Activated T-cell treated with anti-CD3 and anti-CD28 coated beads, Interleukin-2, amount 50 U/mL, for 4 hours (primary cell): ENCODE data around the gene MCTP1. TPM values are rescaled to one million over a fixed set of nuclear protein-coding genes. Genes with fewer than 3 reads are reported as not detected.
"Not testable (repeated sequence)": the region's sequence is repeated elsewhere in the genome, so short reads cannot be mapped to it uniquely, and the experiment has no call there.

Experiments used
- ATAC-seq, 2 donors: fragments of 200-7000 bp; cut with Tn5 transposase; one replicate each; pipeline ENCODE4 v1.10.0; 2021
- DNase-seq: peaks from one replicate; pipeline ENCODE4 v3.0.0-alpha.2; 2020
- H3K27me3 Mint-ChIP-seq: one replicate; pipeline ENCODE4 v1.8.0; 2021; ENCODE audit warnings: low read depth, mixed read lengths
- H3K36me3 Mint-ChIP-seq: one replicate; pipeline ENCODE4 v1.8.0; 2022; ENCODE audit warnings: mixed read lengths; ENCODE audit not compliant: insufficient read depth
- H3K4me1 Mint-ChIP-seq: one replicate; pipeline ENCODE4 v1.8.0; 2021; ENCODE audit warnings: low read depth, mixed read lengths
- H3K4me3 Mint-ChIP-seq: one replicate; pipeline ENCODE4 v1.8.0; 2021; ENCODE audit warnings: mild to moderate bottlenecking, moderate library complexity, mixed read lengths
- H3K9me3 Mint-ChIP-seq: one replicate; pipeline ENCODE4 v1.8.0; 2021; ENCODE audit warnings: mixed read lengths
- total RNA-seq, 3 donors: library from RNA; stranded (reverse); gene quantifications; one replicate each; pipeline ENCODE4 v1.2.1, GENCODE V29; 2021

Gene MCTP1
- total RNA-seq, 3 donors from 2014 or later, result 0.30 to 1.1 (median 0.92) TPM

DNA sequence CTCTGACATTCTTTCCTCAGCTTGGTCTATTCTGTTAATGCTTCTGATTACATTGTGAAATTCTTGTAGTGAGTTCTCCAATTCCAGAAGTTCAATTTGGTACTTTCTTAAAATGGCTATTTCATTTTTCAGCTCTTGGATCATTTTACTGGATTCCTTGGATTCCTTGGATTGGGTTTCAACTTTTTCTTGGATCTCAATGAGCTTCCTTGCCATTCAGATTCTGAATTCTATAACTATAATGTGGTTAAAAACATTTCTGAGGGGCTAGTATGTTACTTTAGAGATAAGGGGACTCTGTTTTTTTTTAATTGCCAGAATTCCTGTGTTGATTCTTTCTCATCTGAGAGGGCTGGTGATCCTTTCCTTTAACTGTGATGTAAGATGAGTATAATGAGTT lies 136.4 kb downstream of the MCTP1 start:
- Mint-ChIP-seq H3K4me1 (no peaks in the 10 kb centered on the region), H3K9me3 (peaks cover 14% of the 10 kb centered on the region), H3K36me3 (no peaks in the 10 kb centered on the region), H3K4me3 (no peak overlapping the region), H3K27me3 (no peaks in the 10 kb centered on the region)
- DNase-seq (no peak), ATAC-seq (no peak)

DNA sequence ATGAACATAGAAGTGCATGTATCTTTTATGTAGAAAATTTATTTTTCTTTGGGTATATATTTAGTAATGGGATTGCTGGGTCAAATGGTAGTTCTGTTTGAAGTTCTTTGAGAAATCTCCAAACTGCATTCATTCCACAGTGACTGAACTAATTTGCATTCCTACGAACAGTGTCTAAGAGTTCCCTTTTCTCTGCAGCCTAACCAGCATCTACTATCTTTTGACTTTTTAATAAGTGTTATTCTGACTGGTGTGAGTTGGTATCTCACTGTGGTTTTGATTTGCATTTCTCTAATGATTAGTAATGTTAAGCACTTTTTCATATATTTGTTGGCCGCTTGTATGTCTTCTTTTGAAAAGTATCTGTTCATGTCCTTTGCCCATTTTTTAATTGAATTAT lies 141.0 kb downstream of the MCTP1 start:
- H3K4me3 Mint-ChIP-seq, H3K27me3 Mint-ChIP-seq, ATAC-seq, DNase-seq, H3K36me3 Mint-ChIP-seq, H3K4me1 Mint-ChIP-seq: not testable (repeated sequence)
- H3K9me3 Mint-ChIP-seq, result peaks cover 14% of the 10 kb centered on the region

DNA sequence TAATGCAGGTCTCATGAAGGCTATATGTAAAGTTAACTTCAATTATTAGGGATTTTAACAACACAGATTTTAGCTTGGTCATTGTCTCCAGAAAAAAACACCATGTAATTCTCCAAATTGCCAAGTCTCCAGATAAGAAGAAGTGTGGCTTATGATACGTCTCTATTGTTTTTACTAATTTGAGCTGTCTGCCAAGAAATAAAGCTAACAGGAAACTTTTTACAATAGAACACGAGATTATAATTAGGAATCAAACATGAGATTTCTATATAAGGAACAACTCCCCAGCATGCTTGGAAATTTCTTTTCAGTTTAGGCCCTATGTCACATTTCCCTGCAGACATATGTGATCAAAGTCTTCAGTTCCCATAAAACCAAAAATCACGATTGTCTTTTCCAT lies 142.7 kb downstream of the MCTP1 start:
- Mint-ChIP-seq H3K36me3 (no peaks in the 10 kb centered on the region), H3K4me1 (no peaks in the 10 kb centered on the region), H3K9me3 (no peaks in the 10 kb centered on the region), H3K27me3 (no peaks in the 10 kb centered on the region), H3K4me3 (no peak overlapping the region)
- DNase-seq (no peak), ATAC-seq (no peak)

DNA sequence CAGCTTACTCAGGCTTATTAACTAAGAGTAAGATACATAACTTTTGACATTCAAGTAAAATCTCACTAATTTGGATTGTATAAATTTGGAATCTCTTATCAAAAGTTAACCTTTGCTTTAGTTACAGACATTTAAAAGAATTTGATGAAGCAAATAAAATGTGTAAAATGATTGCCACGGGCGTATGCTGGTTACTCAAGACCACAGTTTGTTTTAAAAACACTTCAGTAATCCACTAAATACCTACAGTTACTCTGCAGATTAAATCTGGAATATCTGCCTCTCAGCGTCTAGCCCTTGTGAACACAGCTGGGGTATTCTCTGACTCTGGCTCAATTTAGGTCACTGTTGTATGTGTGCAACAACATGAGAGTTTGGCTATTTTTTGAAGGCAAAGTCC lies 143.8 kb downstream of the MCTP1 start:
- no peak for ATAC-seq
- Mint-ChIP-seq H3K4me3 (no peak overlapping the region), H3K36me3 (no peaks in the 10 kb centered on the region), H3K27me3 (no peaks in the 10 kb centered on the region), H3K9me3 (no peaks in the 10 kb centered on the region), H3K4me1 (no peaks in the 10 kb centered on the region)
- no peak for DNase-seq

DNA sequence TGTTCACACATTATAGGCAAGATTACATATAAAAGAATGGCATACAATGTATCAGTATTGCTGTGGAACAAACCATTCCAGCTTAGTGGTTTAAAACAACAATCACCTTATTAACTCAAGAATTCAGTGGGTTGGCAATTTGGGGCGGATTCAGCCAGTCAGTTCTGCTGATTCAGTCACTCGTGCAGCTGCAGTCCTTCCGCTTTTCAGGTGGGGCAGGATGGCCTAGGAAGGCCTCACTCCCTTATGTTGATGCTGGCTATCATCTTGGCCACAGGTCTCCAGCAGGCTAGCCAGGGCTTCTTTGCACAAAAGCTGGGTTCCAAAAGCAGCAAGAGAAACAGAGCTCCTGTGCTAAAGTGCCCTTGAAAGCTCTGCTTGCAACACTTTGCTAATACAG lies 150.6 kb downstream of the MCTP1 start:
- Mint-ChIP-seq H3K4me3 (no peak overlapping the region), H3K4me1 (no peaks in the 10 kb centered on the region), H3K27me3 (no peaks in the 10 kb centered on the region), H3K9me3 (no peaks in the 10 kb centered on the region), H3K36me3 (no peaks in the 10 kb centered on the region)
- no peak for ATAC-seq
- DNase-seq, result no peak

DNA sequence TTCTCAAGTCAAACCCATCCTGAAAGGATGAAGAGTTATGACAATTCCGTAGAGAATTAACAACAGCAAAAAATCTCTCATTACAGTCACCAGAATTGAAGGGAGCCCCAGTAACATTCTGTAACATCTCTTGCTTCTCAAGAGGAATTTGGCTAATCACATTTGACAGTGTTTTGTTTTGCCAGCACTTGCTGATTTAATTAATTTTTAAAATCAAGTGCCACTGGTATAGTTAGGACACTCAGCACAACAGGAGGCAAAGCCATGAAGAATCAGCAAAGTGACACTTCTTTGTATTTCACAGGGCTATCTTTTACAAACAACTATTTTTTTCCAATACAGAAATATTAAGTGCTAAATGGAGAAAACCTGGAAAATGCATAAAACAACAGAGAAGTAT lies 152.8 kb downstream of the MCTP1 start:
- ATAC-seq (no peak), DNase-seq (no peak)
- H3K27me3 Mint-ChIP-seq, result no peaks in the 10 kb centered on the region
- H3K4me3 Mint-ChIP-seq, result no peak overlapping the region
- no peaks in the 10 kb centered on the region for H3K36me3 Mint-ChIP-seq
- no peaks in the 10 kb centered on the region for H3K4me1 Mint-ChIP-seq
- no peaks in the 10 kb centered on the region for H3K9me3 Mint-ChIP-seq

DNA sequence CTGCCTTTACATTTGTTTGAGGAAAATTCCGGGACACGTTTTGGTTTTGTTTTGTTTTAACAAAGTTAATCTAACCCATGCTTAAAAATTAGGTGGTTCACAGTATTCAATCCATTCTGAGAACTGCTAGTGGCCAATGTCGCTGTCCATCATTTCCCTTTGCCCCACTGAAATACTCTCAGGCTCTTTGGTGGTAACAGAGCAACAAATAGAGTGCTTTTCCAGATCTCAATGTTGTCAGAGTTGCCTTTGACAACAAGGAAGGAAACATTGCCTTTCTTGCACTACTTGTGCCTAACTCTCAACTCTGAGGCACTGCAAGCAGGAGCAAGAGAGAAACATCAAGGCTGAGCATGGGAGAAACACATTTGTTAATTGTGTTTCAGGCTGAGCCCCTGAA lies 154.0 kb downstream of the MCTP1 start:
- H3K4me3 Mint-ChIP-seq, result no peak overlapping the region
- no peaks in the 10 kb centered on the region for H3K36me3 Mint-ChIP-seq
- no peaks in the 10 kb centered on the region for H3K4me1 Mint-ChIP-seq
- DNase-seq (no peak), ATAC-seq (no peak)
- no peaks in the 10 kb centered on the region for H3K27me3 Mint-ChIP-seq
- no peaks in the 10 kb centered on the region for H3K9me3 Mint-ChIP-seq

DNA sequence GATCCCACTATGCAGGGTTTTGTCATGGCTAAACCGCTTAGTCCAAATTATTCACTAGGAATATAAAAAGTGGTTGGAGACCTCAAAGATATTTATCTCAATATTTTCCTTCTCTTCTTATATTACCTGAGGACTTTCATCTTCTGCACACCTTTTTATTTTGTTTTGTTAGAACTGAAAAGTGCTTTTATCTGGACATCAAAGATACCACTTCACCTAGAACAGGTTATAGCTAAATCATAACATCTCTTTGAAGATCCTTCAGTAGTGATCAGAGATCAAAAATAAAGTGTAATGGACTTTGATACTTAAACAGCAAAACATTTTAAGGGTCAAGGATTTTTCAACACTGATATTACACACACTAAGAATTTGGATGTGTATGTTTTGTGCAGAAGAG lies 160.2 kb downstream of the MCTP1 start:
- Mint-ChIP-seq H3K9me3 (peaks cover 3% of the 10 kb centered on the region), H3K4me3 (no peak overlapping the region), H3K36me3 (no peaks in the 10 kb centered on the region), H3K4me1 (no peaks in the 10 kb centered on the region), H3K27me3 (no peaks in the 10 kb centered on the region)
- DNase-seq (no peak), ATAC-seq (no peak)

DNA sequence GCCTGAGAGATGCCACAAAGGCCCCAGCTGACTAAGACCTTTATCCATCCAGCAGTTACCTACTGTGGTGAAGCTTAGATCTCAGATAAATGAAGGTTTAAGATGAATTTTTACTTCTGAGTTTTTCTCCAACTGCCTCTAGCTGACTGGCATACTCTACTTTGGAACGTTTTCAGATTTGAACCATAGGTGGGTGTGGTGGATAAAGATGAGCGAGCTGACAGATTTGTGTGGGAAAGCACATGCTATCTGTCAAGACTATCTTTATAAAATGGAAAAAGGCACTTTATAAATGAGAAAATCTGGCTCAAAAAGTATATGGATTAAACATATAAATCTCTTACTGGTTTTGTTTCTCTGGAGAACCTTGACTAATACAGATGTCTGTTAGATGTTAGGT lies 160.8 kb downstream of the MCTP1 start:
- Mint-ChIP-seq H3K9me3 (peaks cover 8% of the 10 kb centered on the region), H3K4me1 (no peaks in the 10 kb centered on the region), H3K4me3 (no peak overlapping the region), H3K27me3 (no peaks in the 10 kb centered on the region), H3K36me3 (no peaks in the 10 kb centered on the region)
- DNase-seq, result no peak
- no peak for ATAC-seq

DNA sequence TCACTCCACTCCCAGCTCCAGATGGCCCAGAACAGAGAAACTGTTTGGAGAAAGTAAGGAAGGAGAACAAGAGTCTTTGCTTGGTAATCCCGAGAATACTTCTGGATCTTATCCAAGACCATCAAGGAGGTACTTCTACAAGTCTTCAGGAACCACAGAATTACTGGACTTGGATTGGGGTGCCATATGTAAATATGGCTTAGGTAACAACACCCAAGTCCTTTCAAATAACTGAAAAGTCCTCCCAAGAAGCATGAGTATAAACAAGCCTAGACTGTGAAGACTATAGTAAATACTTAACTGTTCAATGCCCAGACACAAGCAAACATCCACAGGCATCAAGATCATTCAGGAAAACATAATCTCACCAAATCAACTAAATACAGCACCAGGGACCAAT lies 170.0 kb downstream of the MCTP1 start:
- peaks cover 10% of the 10 kb centered on the region for H3K9me3 Mint-ChIP-seq
- no peaks in the 10 kb centered on the region for H3K4me1 Mint-ChIP-seq

DNA sequence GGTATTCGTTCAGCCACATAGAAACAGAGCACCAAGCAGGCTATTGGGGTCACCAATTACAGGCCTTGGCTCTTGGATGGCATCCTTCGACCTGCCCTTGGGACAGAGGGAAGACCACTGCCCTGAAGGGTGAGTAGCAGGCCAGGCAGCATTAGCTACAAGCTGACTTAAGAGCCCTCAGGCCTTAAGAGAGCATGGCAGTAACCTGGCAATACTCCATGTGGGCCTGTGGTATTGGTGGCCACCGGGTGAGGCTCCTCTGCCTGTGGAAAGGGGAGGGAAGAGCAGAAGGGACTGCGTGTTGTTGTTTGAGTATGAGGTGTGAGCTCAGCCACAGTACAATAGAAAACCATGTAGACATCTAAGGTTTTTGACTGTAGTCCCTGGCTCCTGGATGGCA lies 170.6 kb downstream of the MCTP1 start:
- Mint-ChIP-seq H3K36me3 (no peaks in the 10 kb centered on the region), H3K4me1 (no peaks in the 10 kb centered on the region), H3K9me3 (peaks cover 8% of the 10 kb centered on the region), H3K4me3 (no peak overlapping the region), H3K27me3 (peaks cover 2% of the 10 kb centered on the region)
- DNase-seq, result no peak
- ATAC-seq, result no peak

More for the DNA sequence above, 170.0 kb downstream of the MCTP1 start:
- DNase-seq (no peak), ATAC-seq (no peak)
- Mint-ChIP-seq H3K4me3 (no peak overlapping the region), H3K36me3 (no peaks in the 10 kb centered on the region), H3K27me3 (peaks cover 2% of the 10 kb centered on the region)

DNA sequence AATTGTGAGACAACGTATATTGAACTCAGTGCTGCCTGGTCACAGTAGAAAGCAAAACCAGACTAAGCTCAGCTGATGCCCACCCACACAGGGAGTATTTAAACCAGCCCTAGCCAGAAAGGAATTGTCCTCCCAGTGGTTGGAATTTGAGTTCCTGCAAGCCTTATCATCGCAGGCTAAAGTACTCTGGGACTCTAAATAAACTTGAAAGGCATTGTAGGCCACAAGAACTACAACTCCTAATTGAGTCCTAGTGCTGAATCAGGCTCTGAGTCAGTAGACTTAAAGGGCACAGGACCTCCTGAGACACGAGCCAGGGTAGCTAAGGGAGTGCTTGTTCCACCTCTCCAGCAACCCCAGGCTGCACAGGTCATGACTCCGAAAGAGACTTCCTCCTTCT lies 171.4 kb downstream of the MCTP1 start:
- Mint-ChIP-seq H3K4me1 (no peaks in the 10 kb centered on the region), H3K9me3 (peaks cover 3% of the 10 kb centered on the region), H3K4me3 (no peak overlapping the region), H3K27me3 (peaks cover 2% of the 10 kb centered on the region), H3K36me3 (no peaks in the 10 kb centered on the region)
- DNase-seq (no peak), ATAC-seq (no peak)

DNA sequence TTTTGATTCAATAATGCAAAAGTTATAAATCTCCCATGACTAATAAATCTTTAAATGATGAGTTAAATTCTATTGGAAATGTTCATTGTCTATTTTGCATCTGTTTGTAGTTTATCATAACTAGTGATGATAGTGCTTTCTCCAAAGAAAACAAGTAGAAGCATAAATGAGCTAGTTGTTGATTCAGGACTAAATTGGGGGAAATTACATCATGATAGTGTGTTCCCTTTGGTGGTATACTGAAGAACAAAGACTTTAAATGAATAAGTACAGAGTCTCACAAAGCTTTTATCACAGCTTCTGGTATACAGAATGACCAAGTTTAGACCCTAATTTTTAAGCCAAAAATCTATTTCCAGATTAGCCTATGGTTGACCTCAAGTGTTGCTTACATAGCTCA lies 173.8 kb downstream of the MCTP1 start:
- no peak for ATAC-seq
- H3K9me3 Mint-ChIP-seq, result no peaks in the 10 kb centered on the region

DNA sequence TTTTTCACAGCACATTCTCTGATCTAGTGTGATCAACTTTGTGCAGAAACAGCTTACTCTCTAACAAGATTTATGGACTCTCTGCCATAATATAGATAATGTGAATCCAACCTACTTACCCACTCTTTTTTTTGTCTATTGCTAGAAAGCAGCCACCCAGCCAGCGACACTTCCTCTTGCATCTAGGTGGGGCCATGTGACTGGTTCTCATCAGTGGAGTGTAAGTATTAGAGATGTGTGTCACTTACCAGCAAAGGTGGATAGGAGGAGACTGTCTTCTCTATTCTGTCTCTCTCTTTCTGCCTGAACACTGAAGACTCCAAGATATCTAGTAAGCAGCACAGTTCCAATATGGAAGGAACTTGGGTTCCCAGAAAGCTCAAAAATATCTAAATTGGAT lies 174.8 kb downstream of the MCTP1 start:
- no peaks in the 10 kb centered on the region for H3K27me3 Mint-ChIP-seq
- ATAC-seq (no peak), DNase-seq (no peak)
- H3K36me3 Mint-ChIP-seq, result no peaks in the 10 kb centered on the region
- no peaks in the 10 kb centered on the region for H3K4me1 Mint-ChIP-seq
- H3K4me3 Mint-ChIP-seq, result no peak overlapping the region
- no peaks in the 10 kb centered on the region for H3K9me3 Mint-ChIP-seq

More for the DNA sequence above, 173.8 kb downstream of the MCTP1 start:
- no peaks in the 10 kb centered on the region for H3K36me3 Mint-ChIP-seq
- peaks cover 2% of the 10 kb centered on the region for H3K27me3 Mint-ChIP-seq
- no peak overlapping the region for H3K4me3 Mint-ChIP-seq
- no peaks in the 10 kb centered on the region for H3K4me1 Mint-ChIP-seq
- DNase-seq, result no peak

DNA sequence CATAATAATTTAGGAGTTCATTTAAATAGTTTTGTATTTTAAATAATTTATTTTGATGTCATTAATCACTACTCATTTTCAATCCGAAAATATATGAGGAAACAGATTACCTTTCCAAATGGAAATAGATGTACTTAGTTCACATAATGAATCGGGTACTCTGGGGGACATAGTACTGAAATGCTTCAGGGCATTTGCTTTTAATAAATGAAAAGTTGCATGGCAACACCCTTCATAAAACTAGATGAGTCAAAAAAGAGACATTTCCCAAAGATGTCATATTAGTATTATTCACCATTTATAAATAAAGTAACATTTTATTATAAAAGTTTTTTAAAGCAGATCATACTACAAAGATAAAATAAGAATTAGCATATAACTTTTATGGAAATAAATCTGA lies 177.8 kb downstream of the MCTP1 start:
- no peak for ATAC-seq
- H3K27me3 Mint-ChIP-seq, result no peaks in the 10 kb centered on the region
- no peaks in the 10 kb centered on the region for H3K4me1 Mint-ChIP-seq
- H3K4me3 Mint-ChIP-seq, result no peak overlapping the region
- H3K36me3 Mint-ChIP-seq, result no peaks in the 10 kb centered on the region
- H3K9me3 Mint-ChIP-seq, result no peaks in the 10 kb centered on the region
- DNase-seq, result no peak

DNA sequence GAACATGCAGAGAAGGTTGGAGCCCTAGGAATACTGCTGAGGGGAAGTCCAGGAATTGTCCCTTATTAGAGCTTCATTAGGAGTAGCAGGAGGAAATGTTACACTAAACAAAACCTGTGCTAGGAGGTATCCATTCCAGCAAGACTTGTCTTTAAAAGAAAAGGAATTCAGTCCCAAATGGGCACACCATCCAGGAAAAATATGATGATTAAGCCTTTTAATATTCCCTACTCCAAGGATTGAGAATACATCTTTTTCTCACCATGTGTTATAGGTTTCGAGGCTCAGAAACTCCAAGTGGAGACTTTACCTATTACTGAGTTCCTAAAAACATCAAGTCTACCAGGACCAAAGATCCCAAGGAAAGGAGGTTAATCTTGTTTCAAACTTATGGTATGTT lies 179.3 kb downstream of the MCTP1 start:
- no peak for DNase-seq
- no peak for ATAC-seq
- Mint-ChIP-seq H3K36me3 (no peaks in the 10 kb centered on the region), H3K9me3 (no peaks in the 10 kb centered on the region), H3K4me1 (no peaks in the 10 kb centered on the region), H3K4me3 (no peak overlapping the region), H3K27me3 (no peaks in the 10 kb centered on the region)
